Esophagus muscularis mucosa (tissue), 4 donors: ENCODE results near the gene PLSCR3.

Experiments
- EP300 ChIP-seq: sonication (generic); formaldehyde crosslinking; IDR thresholded peaks from one replicate; pipeline ENCODE4 v1.6.1; 2017; ENCODE audit warnings: antibody characterized with exemption
- POLR2A ChIP-seq: fragments of 450-650 bp; IDR thresholded peaks from one replicate; pipeline ENCODE4 v1.6.1; 2017; ENCODE audit warnings: antibody characterized with exemption, moderate library complexity, mild to moderate bottlenecking, low read depth
- POLR2AphosphoS5 ChIP-seq, 2 donors: sonication (generic); formaldehyde crosslinking; IDR thresholded peaks; one replicate each; pipeline ENCODE4 v1.6.1; 2017; ENCODE audit warnings: antibody characterized with exemption in 2 of 2
- TF ChIP-seq, protein P1 (sequence below), 3 experiments: fragments of 200-600 bp in 2 of 3; fragments of 450-650 bp in 1 of 3; sonication (generic) in 2 of 3; IDR thresholded peaks; one replicate each; pipeline ENCODE4 v1.5.1; 2017 to 2019; ENCODE audit warnings: antibody characterized with exemption in 3 of 3, mild to moderate bottlenecking in 2 of 3, moderate library complexity in 1 of 3

DNA sequence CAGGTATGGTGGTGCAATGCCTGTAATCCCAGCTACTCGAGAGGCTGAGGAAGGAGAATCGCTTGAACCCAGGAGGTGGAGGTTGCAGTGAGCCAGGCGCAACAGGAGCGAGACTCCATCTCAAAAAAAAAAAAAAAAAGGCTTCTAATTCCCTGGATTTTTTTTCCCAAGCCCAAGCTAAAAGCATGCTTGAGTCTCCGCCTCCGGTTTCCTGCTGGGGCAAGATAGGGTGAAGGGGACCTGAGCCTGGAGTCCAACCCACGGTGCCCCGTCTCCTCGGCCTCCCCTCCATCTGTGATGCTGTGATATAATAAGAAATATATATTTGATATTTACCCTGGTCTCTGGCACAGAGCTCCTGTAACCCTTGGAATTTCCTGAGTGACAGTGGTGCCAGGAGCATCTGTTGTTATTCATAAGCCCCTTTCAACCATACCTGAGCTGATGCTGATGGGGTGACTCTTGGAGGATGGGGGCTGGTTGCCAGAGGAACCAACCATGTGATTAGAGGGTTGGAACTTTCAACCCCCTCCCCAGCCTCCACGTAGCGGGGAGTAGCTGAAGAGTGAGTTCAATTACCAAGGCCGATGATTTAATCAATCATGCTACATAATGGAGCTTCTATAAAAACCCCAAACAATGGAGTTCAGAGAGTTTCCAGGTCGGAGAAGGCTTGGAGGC lies 26.3 kb downstream of the PLSCR3 start:
- TF ChIP-seq, protein P1, sequence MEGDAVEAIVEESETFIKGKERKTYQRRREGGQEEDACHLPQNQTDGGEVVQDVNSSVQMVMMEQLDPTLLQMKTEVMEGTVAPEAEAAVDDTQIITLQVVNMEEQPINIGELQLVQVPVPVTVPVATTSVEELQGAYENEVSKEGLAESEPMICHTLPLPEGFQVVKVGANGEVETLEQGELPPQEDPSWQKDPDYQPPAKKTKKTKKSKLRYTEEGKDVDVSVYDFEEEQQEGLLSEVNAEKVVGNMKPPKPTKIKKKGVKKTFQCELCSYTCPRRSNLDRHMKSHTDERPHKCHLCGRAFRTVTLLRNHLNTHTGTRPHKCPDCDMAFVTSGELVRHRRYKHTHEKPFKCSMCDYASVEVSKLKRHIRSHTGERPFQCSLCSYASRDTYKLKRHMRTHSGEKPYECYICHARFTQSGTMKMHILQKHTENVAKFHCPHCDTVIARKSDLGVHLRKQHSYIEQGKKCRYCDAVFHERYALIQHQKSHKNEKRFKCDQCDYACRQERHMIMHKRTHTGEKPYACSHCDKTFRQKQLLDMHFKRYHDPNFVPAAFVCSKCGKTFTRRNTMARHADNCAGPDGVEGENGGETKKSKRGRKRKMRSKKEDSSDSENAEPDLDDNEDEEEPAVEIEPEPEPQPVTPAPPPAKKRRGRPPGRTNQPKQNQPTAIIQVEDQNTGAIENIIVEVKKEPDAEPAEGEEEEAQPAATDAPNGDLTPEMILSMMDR (IDR thresholded peaks at IDR 0.05) = no peak
- TF ChIP-seq EP300 (no peak), POLR2AphosphoS5 (IDR thresholded peaks at IDR 0.05) (no peak), POLR2A (no peak)
